H9 (cell line): ENCODE data around the gene DPH7. TPM values are rescaled to one million over a fixed set of nuclear protein-coding genes. Genes with fewer than 3 reads are reported as not detected.
"Not testable (repeated sequence)": the region's sequence is repeated elsewhere in the genome, so short reads cannot be mapped to it uniquely, and the experiment has no call there.

ENCODE experiments used
- DNase-seq: peaks from one replicate; pipeline ENCODE4 v3.0.0-alpha.2; 2017
- H2AFZ ChIP-seq: one replicate; pipeline ENCODE4 v1.6.1; 2013; ENCODE audit warnings: mild to moderate bottlenecking, low read length, control low read depth, moderate library complexity
- H2AK5ac ChIP-seq: 2 replicates; pipeline ENCODE4 v1.6.1; 2013; ENCODE audit warnings: low read length, control low read depth, mixed read lengths; ENCODE audit not compliant: insufficient read length
- H2BK120ac ChIP-seq: one replicate; pipeline ENCODE4 v1.6.1; 2013; ENCODE audit warnings: low read depth, mild to moderate bottlenecking, low read length, control low read depth, inconsistent platforms; ENCODE audit not compliant: poor library complexity, severe bottlenecking
- H2BK12ac ChIP-seq: 2 replicates; pipeline ENCODE4 v1.6.1; 2013; ENCODE audit warnings: low read length, control low read depth, mixed read lengths, low read depth; ENCODE audit not compliant: insufficient read length
- H2BK15ac ChIP-seq: 2 replicates; pipeline ENCODE4 v1.6.1; 2013; ENCODE audit warnings: low read depth, low read length, control low read depth
- H2BK20ac ChIP-seq: one replicate; pipeline ENCODE4 v1.6.1; 2013; ENCODE audit warnings: low read depth, mild to moderate bottlenecking, low read length, control low read depth, inconsistent platforms; ENCODE audit not compliant: poor library complexity, severe bottlenecking
- H2BK5ac ChIP-seq: 2 replicates; pipeline ENCODE4 v1.6.1; 2013; ENCODE audit warnings: low read length, control low read depth, mixed read lengths; ENCODE audit not compliant: insufficient read length
- H3K14ac ChIP-seq: 2 replicates; pipeline ENCODE4 v1.6.1; 2013; ENCODE audit warnings: low read length, control low read depth; ENCODE audit not compliant: insufficient read depth
- H3K18ac ChIP-seq: 2 replicates; pipeline ENCODE4 v1.6.1; 2013; ENCODE audit warnings: low read depth, mild to moderate bottlenecking, mixed read lengths, low read length, control low read depth; ENCODE audit not compliant: insufficient read length
- H3K23ac ChIP-seq: 2 replicates; pipeline ENCODE4 v1.6.1; 2013; ENCODE audit warnings: low read length, control low read depth, mixed read lengths, low read depth; ENCODE audit not compliant: insufficient read length
- H3K23me2 ChIP-seq: 2 replicates; pipeline ENCODE4 v1.6.1; 2013; ENCODE audit warnings: low read depth, mild to moderate bottlenecking, mixed read lengths, low read length, control low read depth; ENCODE audit not compliant: insufficient read length, poor library complexity, severe bottlenecking
- H3K27ac ChIP-seq: 2 replicates; pipeline ENCODE4 v1.5.1; 2013; ENCODE audit warnings: low read length, control low read depth, mixed read lengths, low read depth; ENCODE audit not compliant: insufficient read length
- H3K27me3 ChIP-seq: 2 replicates; pipeline ENCODE4 v1.6.1; 2013; ENCODE audit warnings: low read length, control low read depth, inconsistent platforms; ENCODE audit not compliant: insufficient read depth
- H3K4ac ChIP-seq: 2 replicates; pipeline ENCODE4 v1.6.1; 2013; ENCODE audit warnings: low read depth, mild to moderate bottlenecking, control low read depth, inconsistent platforms, low read length, moderate library complexity
- H3K4me1 ChIP-seq: 2 replicates; pipeline ENCODE4 v1.6.1; 2013; ENCODE audit warnings: low read length, control low read depth, inconsistent platforms; ENCODE audit not compliant: insufficient read depth
- H3K4me2 ChIP-seq: 2 replicates; pipeline ENCODE4 v1.6.1; 2013; ENCODE audit warnings: low read length, control low read depth, mixed read lengths; ENCODE audit not compliant: insufficient read length, insufficient read depth
- H3K56ac ChIP-seq: 2 replicates; pipeline ENCODE4 v1.6.1; 2013; ENCODE audit warnings: low read depth, mild to moderate bottlenecking, mixed read lengths, low read length, control low read depth; ENCODE audit not compliant: insufficient read length
- H3K79me1 ChIP-seq: 2 replicates; pipeline ENCODE4 v1.6.1; 2013; ENCODE audit warnings: low read depth, mild to moderate bottlenecking, moderate library complexity, low read length, control low read depth, inconsistent platforms; ENCODE audit not compliant: insufficient read depth, poor library complexity, severe bottlenecking
- H3K79me2 ChIP-seq: 2 replicates; pipeline ENCODE4 v1.6.1; 2013; ENCODE audit warnings: low read length, control low read depth, inconsistent platforms; ENCODE audit not compliant: insufficient read depth
- H3K9ac ChIP-seq: 2 replicates; pipeline ENCODE4 v1.6.1; 2013; ENCODE audit warnings: low read length, control low read depth, mixed read lengths; ENCODE audit not compliant: insufficient read length; ENCODE audit errors: extremely low read depth
- H3K9me3 ChIP-seq: one replicate; pipeline ENCODE4 v1.6.1; 2013; ENCODE audit warnings: low read depth, low read length, inconsistent platforms; ENCODE audit not compliant: control insufficient read depth
- H3T11ph ChIP-seq: one replicate; pipeline ENCODE4 v1.6.1; 2013; ENCODE audit warnings: mild to moderate bottlenecking, low read length, control low read depth, inconsistent platforms
- H4K20me1 ChIP-seq: one replicate; pipeline ENCODE4 v1.6.1; 2013; ENCODE audit not compliant: control insufficient read depth, insufficient read length, insufficient read depth
- H4K5ac ChIP-seq: 2 replicates; pipeline ENCODE4 v1.6.1; 2013; ENCODE audit warnings: low read depth, mild to moderate bottlenecking, mixed read lengths, low read length, control low read depth; ENCODE audit not compliant: insufficient read length
- H4K8ac ChIP-seq: replicated peaks from 2 replicates; pipeline ENCODE4 v1.6.1; 2013; ENCODE audit warnings: low read length, control low read depth, mixed read lengths, low read depth; ENCODE audit not compliant: insufficient read length
- H4K91ac ChIP-seq: 2 replicates; pipeline ENCODE4 v1.6.1; 2013; ENCODE audit warnings: low read depth, mild to moderate bottlenecking, moderate library complexity, mixed read lengths, low read length, control low read depth; ENCODE audit not compliant: insufficient read length
- H3K27ac Mint-ChIP-seq, 3 experiments: 2 replicates in 2 of 3; 3 replicates in 1 of 3; pipeline ENCODE4 v1.8.0; 2020 to 2021; ENCODE audit warnings: mixed read lengths in 3 of 3, mild to moderate bottlenecking in 1 of 3, moderate library complexity in 1 of 3
- H3K27me3 Mint-ChIP-seq: 2 replicates; pipeline ENCODE4 v1.8.0; 2021; ENCODE audit warnings: low read depth, mild to moderate bottlenecking, moderate library complexity, mixed read lengths
- H3K36me3 Mint-ChIP-seq, 3 experiments: 2 replicates in 2 of 3; 3 replicates in 1 of 3; pipeline ENCODE4 v1.8.0; 2020 to 2021; ENCODE audit warnings: low read depth in 3 of 3, mixed read lengths in 3 of 3; ENCODE audit not compliant: insufficient read depth in 1 of 3
- H3K4me1 Mint-ChIP-seq, 2 experiments: 2 replicates each; pipeline ENCODE4 v1.8.0; 2020; ENCODE audit warnings: mixed read lengths in 2 of 2
- H3K4me3 Mint-ChIP-seq, 2 experiments: 2 replicates in 1 of 2; 3 replicates in 1 of 2; pipeline ENCODE4 v1.8.0; 2020 to 2021; ENCODE audit warnings: mild to moderate bottlenecking in 2 of 2, mixed read lengths in 2 of 2, moderate library complexity in 1 of 2
- H3K9me3 Mint-ChIP-seq, 2 experiments: 2 replicates in 1 of 2; 3 replicates in 1 of 2; pipeline ENCODE4 v1.8.0; 2020; ENCODE audit warnings: mild to moderate bottlenecking in 2 of 2, mixed read lengths in 2 of 2, moderate library complexity in 1 of 2
- WGBS: extraction: QIAGEN DNeasy Blood & Tissue Kit; methylation state at CpG from one replicate; pipeline ENCODE4 v1.1.7; 2013; ENCODE audit warnings: missing lambda C conversion rate, low lambda C conversion rate, mixed read lengths; ENCODE audit not compliant: insufficient read length; ENCODE audit errors: extremely low coverage; 5-methylcytosine and 5-hydroxymethylcytosine counted together
- total RNA-seq: library from RNA; stranded (reverse); gene quantifications from 2 replicates; pipeline ENCODE4 v1.2.1, GENCODE V29; 2021

DPH7 gene
- total RNA-seq, 1 experiment from 2014 or later = 51.3 TPM

GRCh38 chr9:137513136-137513535 lies 65.6 kb downstream of the DPH7 start:
- not testable (repeated sequence) for H3K4me1 ChIP-seq, H3K27me3 ChIP-seq, H3K4me1 Mint-ChIP-seq, DNase-seq, H4K8ac ChIP-seq, H2AK5ac ChIP-seq, H3K27ac Mint-ChIP-seq, H3K79me2 ChIP-seq, H4K91ac ChIP-seq, H3K4me2 ChIP-seq, H3K27ac ChIP-seq, H3K9ac ChIP-seq, H4K5ac ChIP-seq, H3T11ph ChIP-seq, H2BK12ac ChIP-seq, H2BK120ac ChIP-seq, H2BK20ac ChIP-seq, H3K23ac ChIP-seq, H3K36me3 Mint-ChIP-seq, H3K18ac ChIP-seq, H3K4ac ChIP-seq, H3K9me3 ChIP-seq, H2BK5ac ChIP-seq, H3K23me2 ChIP-seq, H3K14ac ChIP-seq, H3K27me3 Mint-ChIP-seq, H3K56ac ChIP-seq, H4K20me1 ChIP-seq, H3K4me3 Mint-ChIP-seq, H2BK15ac ChIP-seq, H2AFZ ChIP-seq, H3K79me1 ChIP-seq
- no CpG with 5 or more reads among the region's 5 CpGs for WGBS
- H3K9me3 Mint-ChIP-seq = peaks cover 17 to 41% of the 10 kb centered on the region in 2 experiments
